HG02840 (cell line): Measurements from ENCODE around the gene GRM2.
A peak's percentile ranks its signal among the peaks of the same experiment; 100 is the strongest.

Experiments
- ATAC-seq: cut with Tn5 transposase; IDR thresholded peaks from one replicate; pipeline ENCODE4 v1.9.1; 2021; ENCODE audit warnings: mild to moderate bottlenecking, moderate library complexity, moderate number of reproducible peaks; ENCODE audit not compliant: unreplicated experiment, low FRiP score

GRM2 gene

GRCh38 chr3:51706788-51707731 lies at the start of gene GRM2:
GRM2 (plus strand) TSS chr3:51707068; CDS start chr3:51708984, 1,916 bp downstream.
- ATAC-seq = no peak

- ATAC-seq = no peak
Measured at GRCh38 chr3:51657234-51657633, 49.6 kb upstream of the GRM2 start.

GRCh38 chr3:51659942-51660341 lies 46.9 kb upstream of the GRM2 start:
- ATAC-seq = no peak

GRCh38 chr3:51662456-51662855 lies 44.4 kb upstream of the GRM2 start:
- ATAC-seq = no peak

- no peak for ATAC-seq
Measured at GRCh38 chr3:51668756-51669155, 38.1 kb upstream of the GRM2 start.

- no peak for ATAC-seq
Measured at GRCh38 chr3:51669241-51670052, 37.4 kb upstream of the GRM2 start.

- no peak for ATAC-seq
Measured at GRCh38 chr3:51670053-51670822, 36.6 kb upstream of the GRM2 start.

GRCh38 chr3:51670823-51671733 lies 35.8 kb upstream of the GRM2 start, which contains the start of gene TEX264:
TEX264 (plus strand) TSS chr3:51671252; CDS start chr3:51674305, 3,053 bp downstream.
- ATAC-seq = peak; percentile 70

- peak; percentile 40 for ATAC-seq
Measured at GRCh38 chr3:51671734-51672475, 35.0 kb upstream of the GRM2 start.

- no peak for ATAC-seq
Measured at GRCh38 chr3:51673181-51673801, 33.6 kb upstream of the GRM2 start.

GRCh38 chr3:51673802-51674654 lies 32.8 kb upstream of the GRM2 start:
- ATAC-seq = no peak

- ATAC-seq = no peak
Measured at GRCh38 chr3:51675201-51675611, 31.7 kb upstream of the GRM2 start.

GRCh38 chr3:51676102-51676640 lies 30.7 kb upstream of the GRM2 start:
- ATAC-seq = no peak

- no peak for ATAC-seq
Measured at GRCh38 chr3:51677358-51677757, 29.5 kb upstream of the GRM2 start.

GRCh38 chr3:51678186-51678585 lies 28.7 kb upstream of the GRM2 start:
- ATAC-seq = no peak

GRCh38 chr3:51678641-51679040 lies 28.2 kb upstream of the GRM2 start:
- ATAC-seq = no peak

GRCh38 chr3:51679318-51679717 lies 27.6 kb upstream of the GRM2 start:
- ATAC-seq = no peak
